HepG2 (cell line): Measurements from ENCODE around the gene ST6GALNAC4. TPM values are rescaled to one million over a fixed set of nuclear protein-coding genes. Genes with fewer than 3 reads are reported as not detected.
A peak's percentile ranks its signal among the peaks of the same experiment; 100 is the strongest.

Experiments
- ASH2L ChIP-seq: fragments of 300-600, 200-600 bp; sonication (generic); IDR thresholded peaks from 2 replicates; pipeline ENCODE4 v1.7.0; 2017; ENCODE audit warnings: low read depth, mild to moderate bottlenecking, moderate library complexity, mixed read lengths, low read length; ENCODE audit not compliant: insufficient read length
- ATF7 ChIP-seq, 2 experiments: fragments of 450-650 bp in 1 of 2; sonication (generic) in 1 of 2; formaldehyde crosslinking in 1 of 2; IDR thresholded peaks; 2 replicates each; pipeline versions ENCODE4 v1.4.0 to v1.6.1; 2016 to 2020; ENCODE audit warnings: antibody characterized with exemption in 1 of 2, mild to moderate bottlenecking in 1 of 2, missing genetic modification reagents in 1 of 2
- CBFB ChIP-seq: sonication (generic); formaldehyde crosslinking; IDR thresholded peaks from 2 replicates; pipeline ENCODE4 v1.4.0; 2020; ENCODE audit warnings: missing genetic modification reagents
- FOXC1 ChIP-seq: sonication (generic); formaldehyde crosslinking; IDR thresholded peaks from 2 replicates; pipeline ENCODE4 v1.8.0; 2022; ENCODE audit warnings: mild to moderate bottlenecking, missing genetic modification reagents, borderline replicate concordance
- HNRNPL ChIP-seq: fragments of 200-400 bp; formaldehyde crosslinking; IDR thresholded peaks from 2 replicates; pipeline ENCODE4 v1.6.1; 2017; ENCODE audit warnings: mild to moderate bottlenecking, low read depth, low read length
- ISX ChIP-seq: sonication (generic); formaldehyde crosslinking; conservative IDR thresholded peaks from 2 replicates; pipeline ENCODE4 v1.5.0; 2020; ENCODE audit warnings: missing genetic modification reagents
- KDM5A ChIP-seq: fragments of 200-600 bp; sonication (generic); IDR thresholded peaks from 2 replicates; pipeline ENCODE4 v1.7.0; 2018; ENCODE audit warnings: antibody characterized with exemption, mild to moderate bottlenecking, low read length, borderline replicate concordance
- MAF1 ChIP-seq: sonication (generic); formaldehyde crosslinking; IDR thresholded peaks from 2 replicates; pipeline ENCODE4 v1.5.0; 2020; ENCODE audit warnings: missing genetic modification reagents, borderline replicate concordance
- NCOA1 ChIP-seq: sonication (generic); formaldehyde crosslinking; IDR thresholded peaks from 2 replicates; pipeline ENCODE4 v1.9.0; 2021; ENCODE audit warnings: missing genetic modification reagents
- RFX1 ChIP-seq: fragments of 450-650 bp; IDR thresholded peaks from 2 replicates; pipeline ENCODE4 v1.6.1; 2017
- SIX1 ChIP-seq: sonication (generic); formaldehyde crosslinking; IDR thresholded peaks from 2 replicates; pipeline ENCODE4 v1.4.0; 2020; ENCODE audit warnings: missing genetic modification reagents, borderline replicate concordance
- ZNF335 ChIP-seq: sonication (generic); formaldehyde crosslinking; IDR thresholded peaks from 2 replicates; pipeline ENCODE4 v1.4.0; 2020; ENCODE audit warnings: missing genetic modification reagents
- ZNF773 ChIP-seq: sonication (generic); formaldehyde crosslinking; IDR thresholded peaks from 2 replicates; pipeline ENCODE4 v1.4.0; 2020; ENCODE audit warnings: missing genetic modification reagents, borderline replicate concordance
- polyA plus RNA-seq, 8 experiments: library from polyadenylated mRNA; depleted of rRNA in 3 of 8; stranded (reverse) in 7 of 8; unstranded in 1 of 8; fragments of >200 nt; fragmentation: Illumina TruSeq in 4 of 8; extraction: Trizol in 4 of 8; gene quantifications; 2 replicates each; pipeline versions ENCODE4 v1.2.1 to v1.2.3, GENCODE V29; 2011 to 2016; ENCODE audit warnings: low read depth in 4 of 8, missing spikeins in 1 of 8, mixed read lengths in 1 of 8; ENCODE audit not compliant: insufficient read depth in 1 of 8
- total RNA-seq, 5 experiments: library from RNA; depleted of rRNA; stranded (reverse); fragments of >200 nt; fragmentation: Illumina TruSeq; extraction: Trizol; gene quantifications; 2 replicates each; pipeline ENCODE4 v1.2.3, GENCODE V29; 2016; ENCODE audit warnings: low read depth in 1 of 5
- TF ChIP-seq, protein P1 (sequence below): sonication (generic); formaldehyde crosslinking; IDR thresholded peaks from one replicate; pipeline ENCODE4 v1.5.1; 2020; ENCODE audit warnings: mild to moderate bottlenecking, missing genetic modification reagents; ENCODE audit errors: not compliant biosample characterization
- TF ChIP-seq, protein P2 (sequence below): sonication (generic); formaldehyde crosslinking; IDR thresholded peaks from 2 replicates; pipeline ENCODE4 v1.8.1; 2023; ENCODE audit warnings: missing genetic modification reagents, mild to moderate bottlenecking, borderline replicate concordance
- TF ChIP-seq, protein P3 (sequence below): sonication (generic); formaldehyde crosslinking; IDR thresholded peaks from 2 replicates; pipeline ENCODE4 v1.5.0; 2020; ENCODE audit warnings: mild to moderate bottlenecking, missing genetic modification reagents, borderline replicate concordance

Gene ST6GALNAC4
- total and polyA plus RNA-seq, 2 of the 13 experiments (the other 11 are each of a cell fraction or from before 2014, with no cell fraction given), result 18.8 to 27.7 TPM

DNA sequence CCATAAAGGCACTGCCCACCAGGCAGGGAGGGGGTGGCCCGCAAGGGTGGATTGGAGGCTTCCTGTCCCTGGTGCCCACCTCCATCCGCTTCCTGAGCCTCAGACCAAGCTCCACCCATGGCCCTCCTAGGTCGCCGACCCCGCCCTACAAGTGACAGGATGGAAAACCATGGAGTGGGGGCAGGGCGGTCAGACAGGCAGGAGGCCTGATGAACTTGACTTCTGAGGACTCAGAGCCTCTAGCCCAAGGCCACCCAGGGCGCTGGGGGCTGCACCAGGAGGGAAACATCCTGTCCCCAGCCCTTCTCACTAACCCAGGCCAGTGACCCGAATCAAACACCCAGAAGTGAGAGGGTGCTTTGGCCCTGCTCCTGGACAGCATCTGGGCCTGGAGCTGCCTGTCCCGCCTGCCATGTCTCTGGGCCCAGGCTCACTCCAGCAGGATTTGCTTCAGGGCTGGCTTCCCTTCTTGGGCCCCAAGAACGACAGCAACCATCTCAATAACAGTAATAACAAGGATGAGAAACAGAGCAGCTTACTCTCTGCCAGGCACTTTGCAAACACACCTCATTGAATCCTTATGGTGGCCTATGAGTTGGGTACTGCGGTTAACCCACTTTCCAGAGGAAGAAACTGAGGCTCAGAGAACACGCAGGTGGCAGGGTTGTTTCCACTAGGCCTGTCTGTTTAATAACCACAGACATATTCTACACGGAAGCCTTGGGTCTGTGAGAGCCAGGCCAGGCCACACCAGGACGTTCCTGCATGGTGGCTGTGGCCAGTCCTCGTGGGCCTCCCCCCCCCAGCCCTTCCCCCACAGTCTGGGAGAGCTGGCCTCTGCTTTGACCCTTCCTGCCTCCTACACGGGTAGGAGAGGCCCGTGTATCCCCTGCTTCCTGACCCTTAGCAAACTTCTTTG is 13.0 kb downstream of the ST6GALNAC4 start (continued):
- TF ChIP-seq, protein P1, sequence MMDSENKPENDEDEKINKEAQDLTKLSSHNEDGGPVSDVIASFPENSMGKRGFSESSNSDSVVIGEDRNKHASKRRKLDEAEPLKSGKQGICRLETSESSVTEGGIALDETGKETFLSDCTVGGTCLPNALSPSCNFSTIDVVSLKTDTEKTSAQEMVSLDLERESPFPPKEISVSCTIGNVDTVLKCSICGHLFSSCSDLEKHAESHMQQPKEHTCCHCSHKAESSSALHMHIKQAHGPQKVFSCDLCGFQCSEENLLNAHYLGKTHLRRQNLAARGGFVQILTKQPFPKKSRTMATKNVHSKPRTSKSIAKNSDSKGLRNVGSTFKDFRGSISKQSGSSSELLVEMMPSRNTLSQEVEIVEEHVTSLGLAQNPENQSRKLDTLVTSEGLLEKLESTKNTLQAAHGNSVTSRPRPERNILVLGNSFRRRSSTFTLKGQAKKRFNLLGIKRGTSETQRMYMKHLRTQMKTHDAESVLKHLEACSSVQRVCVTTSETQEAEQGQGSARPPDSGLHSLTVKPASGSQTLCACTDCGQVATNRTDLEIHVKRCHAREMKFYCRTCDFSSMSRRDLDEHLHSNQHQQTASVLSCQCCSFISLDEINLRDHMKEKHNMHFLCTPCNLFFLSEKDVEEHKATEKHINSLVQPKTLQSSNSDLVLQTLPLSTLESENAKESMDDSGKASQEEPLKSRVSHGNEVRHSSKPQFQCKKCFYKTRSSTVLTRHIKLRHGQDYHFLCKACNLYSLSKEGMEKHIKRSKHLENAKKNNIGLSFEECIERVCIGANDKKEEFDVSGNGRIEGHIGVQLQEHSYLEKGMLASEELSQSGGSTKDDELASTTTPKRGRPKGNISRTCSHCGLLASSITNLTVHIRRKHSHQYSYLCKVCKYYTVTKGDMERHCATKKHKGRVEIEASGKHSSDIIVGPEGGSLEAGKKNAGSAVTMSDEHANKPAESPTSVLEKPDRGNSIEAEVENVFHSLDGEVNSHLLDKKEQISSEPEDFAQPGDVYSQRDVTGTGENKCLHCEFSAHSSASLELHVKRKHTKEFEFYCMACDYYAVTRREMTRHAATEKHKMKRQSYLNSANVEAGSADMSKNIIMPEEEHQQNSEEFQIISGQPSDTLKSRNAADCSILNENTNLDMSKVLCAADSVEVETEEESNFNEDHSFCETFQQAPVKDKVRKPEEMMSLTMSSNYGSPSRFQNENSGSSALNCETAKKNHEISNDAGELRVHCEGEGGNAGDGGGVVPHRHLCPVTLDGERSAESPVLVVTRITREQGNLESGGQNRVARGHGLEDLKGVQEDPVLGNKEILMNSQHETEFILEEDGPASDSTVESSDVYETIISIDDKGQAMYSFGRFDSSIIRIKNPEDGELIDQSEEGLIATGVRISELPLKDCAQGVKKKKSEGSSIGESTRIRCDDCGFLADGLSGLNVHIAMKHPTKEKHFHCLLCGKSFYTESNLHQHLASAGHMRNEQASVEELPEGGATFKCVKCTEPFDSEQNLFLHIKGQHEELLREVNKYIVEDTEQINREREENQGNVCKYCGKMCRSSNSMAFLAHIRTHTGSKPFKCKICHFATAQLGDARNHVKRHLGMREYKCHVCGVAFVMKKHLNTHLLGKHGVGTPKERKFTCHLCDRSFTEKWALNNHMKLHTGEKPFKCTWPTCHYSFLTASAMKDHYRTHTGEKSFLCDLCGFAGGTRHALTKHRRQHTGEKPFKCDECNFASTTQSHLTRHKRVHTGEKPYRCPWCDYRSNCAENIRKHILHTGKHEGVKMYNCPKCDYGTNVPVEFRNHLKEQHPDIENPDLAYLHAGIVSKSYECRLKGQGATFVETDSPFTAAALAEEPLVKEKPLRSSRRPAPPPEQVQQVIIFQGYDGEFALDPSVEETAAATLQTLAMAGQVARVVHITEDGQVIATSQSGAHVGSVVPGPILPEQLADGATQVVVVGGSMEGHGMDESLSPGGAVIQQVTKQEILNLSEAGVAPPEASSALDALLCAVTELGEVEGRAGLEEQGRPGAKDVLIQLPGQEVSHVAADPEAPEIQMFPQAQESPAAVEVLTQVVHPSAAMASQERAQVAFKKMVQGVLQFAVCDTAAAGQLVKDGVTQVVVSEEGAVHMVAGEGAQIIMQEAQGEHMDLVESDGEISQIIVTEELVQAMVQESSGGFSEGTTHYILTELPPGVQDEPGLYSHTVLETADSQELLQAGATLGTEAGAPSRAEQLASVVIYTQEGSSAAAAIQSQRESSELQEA (CRISPR knock-in tag), result peak; percentile 84
- TF ChIP-seq RFX1, result no peak
- peak; percentile 79 for TF ChIP-seq HNRNPL
- no peak for TF ChIP-seq MAF1
- no peak for TF ChIP-seq CBFB (CRISPR knock-in tag)
- peak; percentile 49; the same call in 1 of the 2 replicates for TF ChIP-seq ZNF335 (CRISPR knock-in tag)
- no peak for TF ChIP-seq ATF7 (IDR thresholded peaks at IDR 0.05)
- peak; percentile 64; the same call in 1 of the 2 replicates for TF ChIP-seq ATF7 (CRISPR knock-in tag; IDR thresholded peaks at IDR 0.05)
- TF ChIP-seq, protein P2, sequence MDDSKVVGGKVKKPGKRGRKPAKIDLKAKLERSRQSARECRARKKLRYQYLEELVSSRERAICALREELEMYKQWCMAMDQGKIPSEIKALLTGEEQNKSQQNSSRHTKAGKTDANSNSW (CRISPR knock-in tag), result no peak
- TF ChIP-seq KDM5A, result no peak
- TF ChIP-seq ZNF773, result no peak
- TF ChIP-seq FOXC1 (CRISPR knock-in tag), result no peak; the same call in 1 of the 2 replicates
- TF ChIP-seq ISX (CRISPR knock-in tag), result no peak
- TF ChIP-seq ASH2L, result no peak
- no peak for TF ChIP-seq SIX1 (CRISPR knock-in tag)
- TF ChIP-seq NCOA1 (CRISPR knock-in tag), result no peak
- TF ChIP-seq, protein P3, sequence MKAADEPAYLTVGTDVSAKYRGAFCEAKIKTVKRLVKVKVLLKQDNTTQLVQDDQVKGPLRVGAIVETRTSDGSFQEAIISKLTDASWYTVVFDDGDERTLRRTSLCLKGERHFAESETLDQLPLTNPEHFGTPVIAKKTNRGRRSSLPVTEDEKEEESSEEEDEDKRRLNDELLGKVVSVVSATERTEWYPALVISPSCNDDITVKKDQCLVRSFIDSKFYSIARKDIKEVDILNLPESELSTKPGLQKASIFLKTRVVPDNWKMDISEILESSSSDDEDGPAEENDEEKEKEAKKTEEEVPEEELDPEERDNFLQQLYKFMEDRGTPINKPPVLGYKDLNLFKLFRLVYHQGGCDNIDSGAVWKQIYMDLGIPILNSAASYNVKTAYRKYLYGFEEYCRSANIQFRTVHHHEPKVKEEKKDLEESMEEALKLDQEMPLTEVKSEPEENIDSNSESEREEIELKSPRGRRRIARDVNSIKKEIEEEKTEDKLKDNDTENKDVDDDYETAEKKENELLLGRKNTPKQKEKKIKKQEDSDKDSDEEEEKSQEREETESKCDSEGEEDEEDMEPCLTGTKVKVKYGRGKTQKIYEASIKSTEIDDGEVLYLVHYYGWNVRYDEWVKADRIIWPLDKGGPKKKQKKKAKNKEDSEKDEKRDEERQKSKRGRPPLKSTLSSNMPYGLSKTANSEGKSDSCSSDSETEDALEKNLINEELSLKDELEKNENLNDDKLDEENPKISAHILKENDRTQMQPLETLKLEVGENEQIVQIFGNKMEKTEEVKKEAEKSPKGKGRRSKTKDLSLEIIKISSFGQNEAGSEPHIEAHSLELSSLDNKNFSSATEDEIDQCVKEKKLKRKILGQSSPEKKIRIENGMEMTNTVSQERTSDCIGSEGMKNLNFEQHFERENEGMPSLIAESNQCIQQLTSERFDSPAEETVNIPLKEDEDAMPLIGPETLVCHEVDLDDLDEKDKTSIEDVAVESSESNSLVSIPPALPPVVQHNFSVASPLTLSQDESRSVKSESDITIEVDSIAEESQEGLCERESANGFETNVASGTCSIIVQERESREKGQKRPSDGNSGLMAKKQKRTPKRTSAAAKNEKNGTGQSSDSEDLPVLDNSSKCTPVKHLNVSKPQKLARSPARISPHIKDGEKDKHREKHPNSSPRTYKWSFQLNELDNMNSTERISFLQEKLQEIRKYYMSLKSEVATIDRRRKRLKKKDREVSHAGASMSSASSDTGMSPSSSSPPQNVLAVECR (CRISPR knock-in tag), result peak; percentile 86; the same call in 1 of the 2 replicates
